Activated CD8-positive, alpha-beta memory T cell treated with anti-CD3 and anti-CD28 coated beads, Interleukin-2, amount 50 U/mL, for 48 hours (primary cell): Measurements from ENCODE around the gene DPH3.

Experiments
- DNase-seq: peaks from one replicate; pipeline ENCODE4 v3.0.0-alpha.2; 2020

The DPH3 gene

DNA sequence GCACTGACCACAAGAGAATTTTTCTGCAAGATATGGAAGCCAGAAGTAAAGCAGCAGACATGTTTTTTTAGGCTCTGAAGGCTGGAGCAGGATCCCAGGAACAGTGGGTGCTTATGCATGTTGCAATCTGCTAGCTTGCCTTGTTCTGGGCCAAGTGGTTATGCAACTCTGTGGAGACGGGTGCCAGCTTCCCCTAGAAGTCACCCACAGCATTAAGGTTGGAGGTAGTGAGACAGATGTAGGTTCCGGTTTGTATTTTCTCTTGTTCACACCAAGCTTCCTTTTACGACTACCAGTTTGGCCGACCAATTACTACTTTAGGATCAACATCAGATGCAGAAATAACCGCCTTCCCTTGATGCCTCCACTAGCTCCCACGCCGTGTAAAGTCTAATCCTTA lies 11.1 kb downstream of the DPH3 start:
- no peak for DNase-seq

DNA sequence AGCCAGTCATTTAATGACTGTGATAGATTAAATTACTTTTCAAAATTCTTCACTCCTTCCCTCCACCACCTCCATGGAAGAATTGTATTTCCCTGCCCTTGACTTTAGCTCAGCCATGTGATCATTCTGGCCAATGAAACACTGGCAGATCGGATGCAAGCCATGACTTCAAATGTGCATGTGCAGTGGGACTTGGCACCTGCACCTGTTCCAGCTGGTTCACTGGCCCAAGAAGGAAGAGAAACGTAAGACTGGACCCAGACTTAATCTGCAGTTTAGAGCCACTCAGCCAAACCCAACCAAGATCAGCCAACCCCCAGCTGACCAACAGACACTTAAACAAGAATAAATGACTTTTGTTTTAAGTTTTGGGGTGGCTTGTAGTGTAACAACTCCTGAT lies 11.8 kb downstream of the DPH3 start:
- DNase-seq: no peak

DNA sequence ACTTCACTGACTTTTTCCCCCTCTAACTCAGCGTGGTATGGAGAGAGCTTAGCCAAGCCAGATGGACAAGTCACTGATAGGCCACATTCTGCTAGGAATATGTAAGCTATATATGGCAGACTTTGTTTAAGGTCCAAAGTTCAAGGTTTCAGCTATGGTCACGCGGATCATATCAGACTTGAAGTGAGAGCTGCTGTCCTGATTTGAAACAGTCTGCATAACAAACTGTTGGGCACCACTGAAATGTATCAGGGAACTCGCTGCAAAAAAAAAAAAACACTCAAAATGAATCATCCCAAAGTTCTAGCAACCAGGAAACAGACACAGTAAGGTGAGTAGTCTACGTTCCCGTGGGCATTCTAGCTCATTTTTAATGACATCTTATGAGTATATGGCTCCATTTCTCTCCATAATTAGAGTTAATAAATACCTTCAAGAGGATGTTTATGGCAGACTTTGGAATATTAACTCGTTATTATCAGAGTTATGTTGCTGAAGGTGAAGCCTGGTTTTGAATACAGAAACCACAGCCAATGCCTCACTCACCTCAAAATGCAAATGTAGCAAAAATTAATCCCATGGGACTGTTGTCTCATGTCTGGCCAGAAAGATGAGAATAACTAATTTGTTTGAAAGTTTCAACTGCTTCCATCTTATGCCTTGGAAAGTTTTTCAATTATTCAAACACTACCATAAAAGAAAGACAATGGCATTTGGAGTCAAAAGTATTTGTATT lies 12.3 kb downstream of the DPH3 start:
- no peak for DNase-seq

DNA sequence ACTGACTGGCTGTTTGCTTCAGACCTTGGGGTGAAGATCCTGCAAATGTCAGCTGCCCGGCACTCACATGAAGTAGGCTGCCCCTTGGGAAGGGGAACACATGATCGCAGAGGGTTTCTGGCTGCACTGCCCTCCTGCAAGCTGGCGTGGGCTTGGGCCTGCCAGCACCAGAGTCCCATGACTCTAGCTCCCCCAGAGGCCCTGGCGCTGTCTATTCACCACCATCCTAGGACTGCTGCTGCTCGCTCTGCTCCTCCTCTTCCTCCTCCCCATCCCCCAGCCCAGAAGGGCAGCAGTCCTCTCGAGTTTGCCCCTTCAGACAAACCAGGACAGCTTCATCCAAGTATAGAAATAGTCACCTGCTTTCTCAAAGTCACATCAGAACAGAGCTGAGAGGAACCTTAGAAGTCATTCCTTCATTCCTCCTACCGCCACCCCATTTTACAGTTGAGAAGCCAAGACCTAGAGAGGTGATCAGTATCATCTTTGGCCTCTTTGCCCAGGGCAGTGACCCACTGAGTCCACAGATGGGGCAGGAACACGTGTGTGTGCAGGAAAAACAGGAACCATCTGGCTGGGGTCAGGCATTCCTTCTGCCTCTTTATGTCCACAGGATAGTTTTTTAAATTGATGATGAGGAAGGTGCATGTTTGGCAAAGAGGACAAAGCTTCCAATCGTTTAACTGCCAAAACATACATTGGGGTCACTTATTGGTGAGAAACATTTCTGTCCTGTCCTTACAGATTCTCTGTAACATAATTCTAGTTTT lies 13.2 kb downstream of the DPH3 start:
- DNase-seq: no peak

DNA sequence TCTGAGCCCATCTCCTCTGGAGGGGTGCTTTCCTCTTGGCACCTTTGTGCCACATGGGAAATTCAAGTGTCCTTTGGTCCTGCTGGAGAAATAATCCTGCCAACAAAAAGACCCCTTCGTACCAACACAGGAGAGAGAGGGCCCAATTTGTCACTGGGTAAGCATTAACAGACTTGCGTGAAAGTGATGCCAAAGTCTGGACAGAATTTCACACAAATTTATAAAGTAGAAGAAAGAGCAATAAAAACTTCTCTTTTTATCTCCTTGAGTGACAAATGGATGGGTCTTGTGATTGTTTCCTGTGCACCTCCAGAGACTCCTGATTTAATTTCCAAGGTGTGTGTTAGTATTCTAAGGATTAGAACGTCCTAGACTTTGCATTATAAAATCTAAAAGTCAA lies 14.9 kb downstream of the DPH3 start:
- no peak for DNase-seq

DNA sequence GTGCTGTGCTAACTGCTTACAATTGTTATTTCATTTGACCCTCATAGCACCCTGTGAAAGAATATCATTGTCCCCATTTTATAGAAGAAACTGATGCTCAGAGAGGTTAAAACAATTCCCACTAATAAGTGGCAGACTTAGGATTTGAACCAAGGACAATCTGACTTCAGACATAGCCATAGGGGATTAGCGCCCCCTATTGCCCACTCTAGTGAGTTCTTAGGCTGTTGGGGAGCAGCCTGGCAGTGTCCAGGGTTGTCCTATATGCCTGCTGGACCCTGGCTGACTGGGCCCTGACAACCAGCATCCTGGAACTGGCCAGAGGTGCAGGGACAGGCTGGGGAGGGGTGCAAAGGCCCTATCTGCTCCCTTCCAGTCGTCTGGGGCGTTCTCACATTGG lies 15.4 kb downstream of the DPH3 start:
- no peak for DNase-seq

DNA sequence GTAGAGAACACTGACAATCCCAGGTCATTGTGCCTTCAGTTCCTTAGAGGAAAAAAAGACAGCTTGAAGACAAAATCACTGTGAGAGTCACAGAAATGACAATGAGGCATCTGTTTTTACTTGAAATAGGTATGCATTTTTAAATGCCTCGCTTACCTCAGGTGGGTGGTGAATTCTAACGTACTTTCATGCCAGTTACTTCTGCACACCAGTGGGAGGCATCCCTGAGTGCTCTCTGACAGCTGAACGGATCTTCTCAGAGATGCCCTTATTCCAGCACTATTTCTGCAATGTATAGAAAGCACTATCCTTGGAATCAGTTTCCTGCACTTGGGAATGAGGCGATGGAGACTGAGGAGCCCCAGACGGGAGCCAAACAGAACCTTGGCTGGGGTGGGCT lies 16.2 kb downstream of the DPH3 start:
- no peak for DNase-seq

DNA sequence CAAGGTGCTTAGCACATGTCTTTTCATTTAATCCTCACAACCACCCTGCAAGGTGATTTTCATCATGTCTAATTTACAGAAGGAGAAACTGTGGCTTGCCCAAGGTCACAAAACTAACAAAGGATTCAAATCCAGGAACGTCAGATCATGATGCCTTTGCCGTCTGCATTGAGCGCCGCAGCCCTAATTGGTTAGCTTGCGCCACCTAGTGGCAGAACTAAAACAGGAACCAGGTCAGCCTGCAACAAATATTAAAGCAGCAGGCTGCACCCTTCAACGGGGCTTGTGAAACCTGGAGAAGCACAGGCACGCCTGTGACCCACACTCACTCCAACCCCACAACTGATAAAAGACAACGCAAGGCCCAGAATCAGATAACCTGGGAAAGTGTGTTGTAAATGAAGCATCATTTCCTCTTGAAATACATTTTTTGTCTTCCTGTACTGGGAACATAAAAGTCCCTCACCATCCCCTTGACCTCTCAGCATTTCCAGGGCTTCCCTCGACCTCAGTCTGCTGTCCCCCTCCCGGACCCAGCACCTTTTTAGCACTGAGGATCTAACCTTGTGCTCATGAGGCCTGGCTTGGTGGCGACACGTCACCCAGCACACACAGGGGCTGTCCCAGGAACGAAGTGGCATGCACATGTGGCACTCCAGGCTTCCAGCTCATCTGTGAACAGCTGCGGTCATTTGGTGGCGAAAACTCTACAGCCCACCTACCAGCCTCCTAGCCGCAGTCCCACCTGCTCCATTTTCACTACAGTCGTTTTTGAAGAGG lies 17.3 kb downstream of the DPH3 start:
- DNase-seq: peak; percentile 86

DNA sequence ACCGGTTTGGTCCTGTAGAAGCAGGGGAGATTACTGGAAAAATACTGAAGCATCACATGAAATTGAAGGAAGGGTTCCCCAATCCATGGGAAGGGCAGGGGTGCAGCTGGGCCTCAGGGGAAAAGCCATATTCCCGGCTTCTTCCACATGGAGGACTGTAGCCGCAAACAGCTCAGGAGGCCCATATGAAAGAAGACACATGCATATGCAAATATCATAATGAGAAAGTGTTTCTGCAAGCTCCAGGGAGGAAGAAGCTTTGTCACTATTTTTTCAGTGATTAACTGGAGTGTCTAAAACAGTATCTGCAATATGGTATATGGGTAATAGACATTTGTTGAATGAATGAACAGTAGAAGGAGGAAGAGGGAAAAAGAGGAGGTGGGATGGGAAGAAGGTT lies 19.1 kb downstream of the DPH3 start:
- no peak for DNase-seq

DNA sequence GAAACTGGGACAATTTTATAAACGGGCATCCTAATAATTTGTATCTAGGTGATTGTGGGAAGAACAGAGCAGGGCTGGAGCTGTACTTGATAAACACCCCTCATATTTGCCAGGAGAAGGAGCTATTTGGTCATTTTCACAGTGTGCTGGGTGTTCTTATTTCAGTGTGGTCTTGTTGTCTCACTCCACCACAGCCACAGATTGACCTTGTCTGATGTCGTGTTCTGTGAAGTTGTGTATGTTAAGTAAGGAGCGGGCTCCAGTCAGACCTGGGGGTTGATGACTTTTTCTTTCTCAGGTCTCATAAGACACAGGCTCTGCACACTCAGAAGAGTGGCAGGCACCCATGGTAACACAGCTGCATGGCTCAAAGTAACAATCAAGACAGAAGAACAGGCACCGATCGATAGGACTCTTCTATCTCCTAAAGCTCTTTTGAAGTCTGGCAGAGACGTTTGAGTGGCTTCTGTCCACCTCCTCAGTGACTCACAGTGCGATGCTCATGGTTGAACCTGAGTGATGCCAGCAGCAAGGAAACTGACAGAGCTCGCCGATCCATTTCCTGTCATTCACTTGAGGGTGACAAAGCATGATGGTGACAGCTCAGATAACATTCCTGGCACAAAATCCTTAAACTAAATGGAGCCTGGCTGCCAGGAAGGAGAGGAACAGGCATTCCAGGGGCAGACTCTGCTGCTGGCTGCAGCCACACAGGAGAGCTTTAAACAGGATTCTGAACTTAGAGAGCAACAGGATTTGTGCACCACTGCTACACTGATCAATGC lies 20.8 kb downstream of the DPH3 start:
- DNase-seq: no peak

DNA sequence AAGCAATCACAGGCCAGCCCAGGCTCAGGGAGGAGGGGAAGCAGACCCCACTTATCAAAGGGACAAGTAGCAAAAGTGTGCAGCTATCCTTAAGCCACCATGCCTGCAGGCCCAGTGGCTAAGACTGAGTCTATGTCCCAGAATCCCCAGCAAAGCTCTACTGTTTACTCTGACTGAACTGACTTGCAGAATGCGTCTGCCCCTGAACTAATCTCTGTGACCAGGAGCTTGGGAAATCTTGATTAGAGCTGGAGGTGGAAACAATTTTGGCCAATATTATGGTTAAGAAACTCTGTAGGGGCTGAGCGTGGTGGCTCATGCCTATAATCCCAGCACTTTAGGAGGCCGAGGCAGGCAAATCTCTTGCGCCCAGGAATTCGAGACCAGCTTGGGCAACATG lies 22.6 kb downstream of the DPH3 start:
- DNase-seq: no peak

DNA sequence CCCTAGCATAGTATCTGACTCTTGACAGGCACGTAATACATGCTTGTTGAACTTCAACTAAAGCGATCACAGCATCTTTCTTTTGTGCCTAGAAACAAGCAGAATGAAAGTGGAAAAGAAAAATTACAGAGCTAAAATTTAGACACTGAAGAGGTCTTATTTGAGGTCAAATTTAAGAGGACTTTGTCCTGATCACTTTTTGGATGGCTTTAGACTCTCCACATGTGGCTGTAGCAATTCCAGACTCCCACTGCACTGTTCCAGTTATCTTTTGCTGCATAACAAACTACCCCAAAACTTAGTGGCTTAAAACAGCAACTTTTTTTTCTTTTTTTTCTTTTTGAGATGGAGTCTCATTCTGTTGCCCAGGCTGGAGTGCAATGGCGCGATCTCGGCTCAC lies 23.5 kb downstream of the DPH3 start:
- DNase-seq: no peak

DNA sequence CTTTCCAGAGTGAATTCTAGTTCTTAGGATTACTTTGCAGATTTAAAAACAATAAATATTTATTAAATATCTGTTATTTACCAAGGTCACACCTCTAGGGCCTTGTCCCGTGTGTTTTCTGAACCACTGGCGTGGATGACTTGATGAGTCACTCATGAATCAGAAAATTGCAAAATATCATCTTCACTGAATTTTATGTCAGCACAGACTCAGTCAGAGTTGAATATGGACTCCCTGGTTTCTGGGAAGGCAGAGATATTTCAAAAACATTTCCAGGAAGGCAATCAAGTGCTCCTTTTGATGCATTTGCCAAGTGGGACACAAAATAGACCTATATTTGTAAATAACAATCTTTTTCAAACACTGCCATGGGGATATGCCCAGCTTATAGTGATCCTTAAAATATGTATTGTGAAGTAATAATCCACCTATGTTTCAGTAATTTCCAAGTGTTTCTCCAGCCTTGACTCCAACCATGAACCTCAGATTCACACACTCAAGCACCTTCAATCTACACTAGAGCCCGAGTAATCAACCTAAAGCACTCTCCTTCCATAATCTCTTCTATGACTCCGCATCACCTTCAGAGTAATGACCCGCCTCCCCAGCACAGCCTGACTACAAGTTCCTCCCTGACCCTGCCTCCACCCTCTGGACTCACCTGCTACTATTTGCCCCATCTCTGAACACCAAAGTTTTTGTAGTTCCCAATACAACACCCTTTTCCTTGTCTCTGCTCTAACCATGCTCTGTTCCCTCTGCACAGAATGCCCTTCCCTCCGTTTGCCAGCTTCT lies 24.3 kb downstream of the DPH3 start:
- no peak for DNase-seq

DNA sequence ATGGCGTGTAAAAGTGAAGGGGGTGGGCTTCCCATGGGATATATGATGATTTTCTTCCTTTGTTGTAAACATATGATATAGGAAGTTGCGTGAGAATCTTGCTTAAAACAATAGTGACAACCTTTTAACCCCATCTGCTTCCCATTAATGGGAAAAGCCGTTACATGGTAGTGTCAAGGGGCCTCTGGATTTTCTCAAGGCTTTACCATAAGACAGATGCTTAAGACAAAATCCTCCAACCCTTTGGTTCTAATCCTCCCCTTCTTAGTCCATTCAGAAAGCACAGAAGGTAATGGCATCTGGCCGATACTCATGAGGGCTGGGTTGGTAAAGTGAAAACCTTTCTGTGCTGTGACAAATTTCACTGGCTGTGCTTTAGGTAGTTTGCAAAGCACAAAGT lies 25.0 kb downstream of the DPH3 start:
- no peak for DNase-seq

DNA sequence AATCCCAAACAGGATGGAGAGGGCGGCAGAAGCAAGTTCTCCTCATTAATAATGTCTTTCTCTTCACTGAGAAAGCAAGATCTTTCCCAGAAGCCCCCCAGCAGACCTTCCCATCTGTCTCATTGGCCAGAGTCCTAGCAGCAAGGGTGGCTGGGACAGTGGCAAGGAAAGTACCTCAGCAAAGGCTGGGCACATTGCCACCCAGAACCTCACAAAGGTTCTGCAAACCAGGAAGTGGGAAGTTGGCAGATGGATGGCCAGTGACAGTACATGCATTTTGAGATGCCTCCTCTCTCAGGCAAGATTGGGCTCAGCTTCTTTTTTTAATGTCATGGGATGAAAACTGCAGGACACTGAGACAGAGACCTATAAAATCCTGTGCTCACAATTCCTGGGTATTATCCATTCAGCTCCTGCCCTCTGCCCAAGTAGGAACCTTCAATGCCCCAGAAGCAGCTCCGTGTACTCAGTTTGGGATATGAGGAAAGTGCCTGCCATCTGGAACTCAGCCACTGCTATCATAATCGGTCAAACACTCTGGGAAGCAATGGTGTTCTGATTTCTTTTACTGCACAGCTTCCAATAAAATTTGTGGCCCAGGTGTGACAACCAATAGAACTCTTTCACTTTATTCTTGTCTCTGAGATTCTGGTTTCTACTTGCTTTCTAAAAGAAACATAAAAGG lies 25.5 kb downstream of the DPH3 start:
- no peak for DNase-seq

DNA sequence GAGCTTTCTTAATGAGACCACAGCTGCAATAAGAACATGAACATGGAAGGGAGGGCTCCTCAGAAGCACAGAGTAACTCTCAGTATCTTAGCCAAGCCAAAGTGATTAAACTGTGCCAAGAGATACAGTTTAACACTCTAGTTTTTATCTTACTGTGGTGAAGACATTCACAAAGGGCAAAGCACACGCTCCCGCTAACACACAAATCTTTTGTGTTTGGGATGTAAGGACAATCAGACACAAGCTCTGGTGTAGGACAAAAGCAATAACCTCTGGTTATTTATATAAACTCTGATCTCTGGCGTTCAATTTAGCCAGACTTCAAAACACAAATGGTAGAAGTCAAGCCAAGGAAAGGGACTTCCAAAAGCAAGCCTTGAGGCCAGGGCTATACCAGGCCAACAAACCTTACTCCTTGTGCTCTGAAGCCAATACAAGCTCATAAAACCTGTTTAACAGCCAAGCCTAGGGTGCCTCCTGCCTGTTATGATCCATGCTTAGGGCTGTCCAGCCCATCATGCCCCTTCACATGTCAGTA lies 27.8 kb downstream of the DPH3 start:
- DNase-seq: no peak

DNA sequence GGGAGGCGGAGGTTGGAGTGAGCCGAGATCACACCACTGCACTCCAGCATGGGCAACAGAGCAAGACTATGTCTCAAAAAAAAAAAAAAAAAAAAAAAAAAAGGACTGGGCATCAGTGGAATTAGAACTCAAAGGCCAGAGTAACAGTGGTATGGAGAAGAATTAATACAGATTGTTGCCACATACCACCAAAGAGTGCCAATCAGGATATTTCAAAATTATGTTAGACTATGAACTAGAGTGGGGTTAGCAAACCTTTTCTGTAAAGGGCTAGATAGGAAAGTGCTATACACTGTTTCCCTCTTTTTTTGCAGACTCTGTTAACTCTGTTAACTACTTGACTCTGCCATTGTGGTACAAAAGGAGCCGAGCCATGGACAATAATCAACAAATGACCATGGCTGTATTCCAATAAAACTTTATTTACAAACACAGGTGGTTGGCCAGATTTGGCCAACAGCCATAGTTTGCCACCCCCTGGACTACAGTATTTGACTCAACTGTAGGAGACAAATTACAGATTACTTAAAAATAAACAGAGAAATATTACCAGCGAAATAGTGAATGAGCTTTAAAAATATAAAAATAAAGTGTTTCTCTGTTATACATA lies 28.6 kb downstream of the DPH3 start:
- DNase-seq: no peak

DNA sequence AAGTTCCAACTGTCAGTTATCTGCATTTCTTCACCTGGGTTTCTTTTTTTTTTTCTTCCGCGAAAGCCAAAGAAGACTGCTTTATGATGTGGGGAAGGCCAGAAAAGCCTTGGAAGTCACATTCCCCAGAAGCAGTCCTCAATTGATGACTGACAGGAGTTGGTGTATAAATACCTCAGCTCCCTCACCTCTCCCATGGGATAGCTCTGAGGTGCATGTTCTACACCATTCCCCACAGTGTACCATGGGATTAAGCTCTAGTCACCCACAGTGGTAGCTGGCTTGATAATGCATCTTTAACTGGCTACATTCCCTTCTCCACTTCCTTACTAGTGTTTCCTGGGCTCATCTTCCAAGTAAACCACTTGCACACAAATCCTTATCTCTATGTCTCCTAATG lies 30.5 kb downstream of the DPH3 start:
- no peak for DNase-seq

DNA sequence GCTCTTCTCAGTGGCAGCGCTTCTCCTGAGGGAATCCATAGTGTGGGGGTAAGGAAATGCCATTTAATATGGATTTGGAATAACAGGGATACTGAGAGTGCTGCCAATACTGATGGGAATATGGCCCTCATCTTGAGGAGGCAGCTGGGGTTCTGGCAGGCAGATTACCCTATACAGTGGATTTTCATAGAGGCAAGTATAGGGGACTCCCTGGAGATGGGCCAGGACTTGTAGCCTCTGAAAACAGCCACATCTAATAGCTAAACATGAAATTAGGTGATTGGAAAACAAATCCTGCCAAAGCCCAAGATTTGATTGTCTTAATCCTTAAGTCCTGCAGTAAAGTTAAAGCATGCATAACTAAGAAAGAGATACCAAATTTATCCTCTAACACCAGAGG lies 30.9 kb downstream of the DPH3 start:
- DNase-seq: no peak

DNA sequence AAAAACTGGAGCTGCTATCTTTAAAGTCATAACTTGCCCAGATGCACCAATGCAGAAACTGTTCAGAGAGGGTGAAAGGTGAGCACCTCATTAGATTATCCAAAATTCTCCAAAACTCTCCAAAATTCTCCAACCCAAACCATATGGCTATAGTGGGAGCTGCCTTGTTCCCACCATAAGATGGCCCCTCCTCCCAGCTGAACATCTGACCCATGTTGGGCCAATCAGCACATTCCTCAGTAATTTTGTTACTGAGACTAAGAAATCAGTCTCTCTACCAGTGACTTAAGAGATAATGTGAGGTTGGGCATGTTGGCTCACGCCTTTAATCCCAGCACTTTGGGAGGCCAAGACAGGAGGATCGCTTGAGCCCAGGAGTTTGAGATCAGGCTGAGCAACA lies 32.8 kb downstream of the DPH3 start:
- no peak for DNase-seq

DNA sequence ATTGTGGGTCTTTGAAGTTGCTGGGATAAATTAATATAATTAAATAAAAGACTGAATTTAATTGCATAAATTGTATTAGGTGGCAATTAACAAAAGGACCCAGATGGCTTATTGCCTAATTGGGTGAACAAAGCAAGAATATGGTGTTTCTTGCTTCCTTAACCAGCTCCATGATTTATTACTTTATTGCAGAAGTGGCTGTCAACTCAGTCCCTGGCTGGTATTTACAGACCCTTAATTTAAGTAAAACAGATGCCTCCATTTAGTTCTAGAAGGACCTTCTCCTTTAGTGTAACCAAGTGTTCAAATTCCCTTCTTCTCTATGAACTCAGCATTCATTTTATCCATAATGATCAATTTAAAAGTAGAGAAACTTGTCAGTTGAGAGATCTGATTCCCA lies 35.1 kb downstream of the DPH3 start:
- DNase-seq: no peak
